C4-2B (cell line): Measurements from ENCODE around the gene RIN1.

Experiments used
- ZFX ChIP-seq: fragments of 450-650 bp; IDR thresholded peaks from 2 replicates; pipeline ENCODE4 v1.6.1; 2017
- TF ChIP-seq, protein P1 (sequence below): fragments of 450-650 bp; conservative IDR thresholded peaks from 2 replicates; pipeline ENCODE4 v1.5.1; 2017; ENCODE audit warnings: mild to moderate bottlenecking

- no peak for TF ChIP-seq ZFX
- TF ChIP-seq, protein P1, sequence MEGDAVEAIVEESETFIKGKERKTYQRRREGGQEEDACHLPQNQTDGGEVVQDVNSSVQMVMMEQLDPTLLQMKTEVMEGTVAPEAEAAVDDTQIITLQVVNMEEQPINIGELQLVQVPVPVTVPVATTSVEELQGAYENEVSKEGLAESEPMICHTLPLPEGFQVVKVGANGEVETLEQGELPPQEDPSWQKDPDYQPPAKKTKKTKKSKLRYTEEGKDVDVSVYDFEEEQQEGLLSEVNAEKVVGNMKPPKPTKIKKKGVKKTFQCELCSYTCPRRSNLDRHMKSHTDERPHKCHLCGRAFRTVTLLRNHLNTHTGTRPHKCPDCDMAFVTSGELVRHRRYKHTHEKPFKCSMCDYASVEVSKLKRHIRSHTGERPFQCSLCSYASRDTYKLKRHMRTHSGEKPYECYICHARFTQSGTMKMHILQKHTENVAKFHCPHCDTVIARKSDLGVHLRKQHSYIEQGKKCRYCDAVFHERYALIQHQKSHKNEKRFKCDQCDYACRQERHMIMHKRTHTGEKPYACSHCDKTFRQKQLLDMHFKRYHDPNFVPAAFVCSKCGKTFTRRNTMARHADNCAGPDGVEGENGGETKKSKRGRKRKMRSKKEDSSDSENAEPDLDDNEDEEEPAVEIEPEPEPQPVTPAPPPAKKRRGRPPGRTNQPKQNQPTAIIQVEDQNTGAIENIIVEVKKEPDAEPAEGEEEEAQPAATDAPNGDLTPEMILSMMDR, result no peak
Observed at GRCh38 chr11:66285250-66285947, 50.8 kb downstream of the RIN1 start.
